HepG2 (cell line): ENCODE data around the gene ZNF563. TPM values are rescaled to one million over a fixed set of nuclear protein-coding genes. Genes with fewer than 3 reads are reported as not detected.

Source experiments
- CBFB ChIP-seq: sonication (generic); formaldehyde crosslinking; IDR thresholded peaks from 2 replicates; pipeline ENCODE4 v1.4.0; 2020; ENCODE audit warnings: missing genetic modification reagents
- FOXK2 ChIP-seq: fragments of 450-650 bp; IDR thresholded peaks from 2 replicates; pipeline ENCODE4 v1.6.1; 2016
- HDAC2 ChIP-seq: sonication (generic); formaldehyde crosslinking; IDR thresholded peaks from 2 replicates; pipeline ENCODE4 v1.4.0; 2020; ENCODE audit warnings: missing genetic modification reagents
- KLF16 ChIP-seq, 2 experiments: sonication (generic) in 1 of 2; formaldehyde crosslinking in 1 of 2; IDR thresholded peaks; 2 replicates each; pipeline versions ENCODE4 v1.6.1 to v1.8.0; 2016 to 2023; ENCODE audit warnings: missing genetic modification reagents in 2 of 2, missing compliant biosample characterization in 1 of 2
- NPAS2 ChIP-seq: sonication (generic); formaldehyde crosslinking; IDR thresholded peaks from 2 replicates; pipeline ENCODE4 v1.8.0; 2022; ENCODE audit warnings: mild to moderate bottlenecking, missing genetic modification reagents, borderline replicate concordance
- POLR2G ChIP-seq: fragments of 200-400 bp; formaldehyde crosslinking; IDR thresholded peaks from 2 replicates; pipeline ENCODE4 v1.6.1; 2018; ENCODE audit warnings: mild to moderate bottlenecking, low read depth, low read length, moderate library complexity
- RELA ChIP-seq: sonication (generic); formaldehyde crosslinking; IDR thresholded peaks from 2 replicates; pipeline ENCODE4 v1.4.0; 2020; ENCODE audit warnings: missing genetic modification reagents
- RXRB ChIP-seq: IDR thresholded peaks from 2 replicates; pipeline ENCODE4 v1.6.1; 2016; ENCODE audit warnings: borderline replicate concordance, missing genetic modification reagents, missing compliant biosample characterization
- ZNF589 ChIP-seq: sonication (generic); formaldehyde crosslinking; conservative IDR thresholded peaks from 2 replicates; pipeline ENCODE4 v1.8.0; 2022; ENCODE audit warnings: mild to moderate bottlenecking, moderate library complexity, missing genetic modification reagents
- ZNF615 ChIP-seq: sonication (generic); formaldehyde crosslinking; IDR thresholded peaks from 2 replicates; pipeline ENCODE4 v1.5.0; 2020; ENCODE audit warnings: mild to moderate bottlenecking, missing genetic modification reagents, borderline replicate concordance
- polyA plus RNA-seq, 8 experiments: library from polyadenylated mRNA; depleted of rRNA in 3 of 8; stranded (reverse) in 7 of 8; unstranded in 1 of 8; fragments of >200 nt; fragmentation: Illumina TruSeq in 4 of 8; extraction: Trizol in 4 of 8; gene quantifications; 2 replicates each; pipeline versions ENCODE4 v1.2.1 to v1.2.3, GENCODE V29; 2011 to 2016; ENCODE audit warnings: low read depth in 4 of 8, missing spikeins in 1 of 8, mixed read lengths in 1 of 8; ENCODE audit not compliant: insufficient read depth in 1 of 8
- total RNA-seq, 5 experiments: library from RNA; depleted of rRNA; stranded (reverse); fragments of >200 nt; fragmentation: Illumina TruSeq; extraction: Trizol; gene quantifications; 2 replicates each; pipeline ENCODE4 v1.2.3, GENCODE V29; 2016; ENCODE audit warnings: low read depth in 1 of 5
- TF ChIP-seq, protein P1 (sequence below): IDR thresholded peaks from 2 replicates; pipeline ENCODE4 v1.6.1; 2018; ENCODE audit warnings: missing genetic modification reagents, mild to moderate bottlenecking, missing compliant biosample characterization
- TF ChIP-seq, protein P2 (sequence below): sonication (generic); formaldehyde crosslinking; IDR thresholded peaks from 2 replicates; pipeline ENCODE4 v1.5.0; 2020; ENCODE audit warnings: mild to moderate bottlenecking, missing genetic modification reagents, borderline replicate concordance
- TF ChIP-seq, protein P3 (sequence below): sonication (generic); formaldehyde crosslinking; IDR thresholded peaks from 2 replicates; pipeline ENCODE4 v1.8.1; 2023; ENCODE audit warnings: mild to moderate bottlenecking, inconsistent platforms, moderate library complexity, missing genetic modification reagents, borderline replicate concordance
- TF ChIP-seq, protein P4 (sequence below): sonication (generic); formaldehyde crosslinking; IDR thresholded peaks from 2 replicates; pipeline ENCODE4 v1.4.0; 2020; ENCODE audit warnings: missing genetic modification reagents
- TF ChIP-seq, protein P5 (sequence below): sonication (generic); IDR thresholded peaks from 2 replicates; pipeline ENCODE4 v1.6.1; 2016; ENCODE audit warnings: low read depth, borderline replicate concordance
- TF ChIP-seq, protein P6 (sequence below): sonication (generic); formaldehyde crosslinking; IDR thresholded peaks from 2 replicates; pipeline ENCODE4 v1.4.0; 2020; ENCODE audit warnings: missing genetic modification reagents, mild to moderate bottlenecking, borderline replicate concordance

ZNF563 gene
- total and polyA plus RNA-seq, 2 of the 13 experiments (the other 11 are each of a cell fraction or from before 2014, with no cell fraction given), result 7.5 to 19.5 TPM

DNA sequence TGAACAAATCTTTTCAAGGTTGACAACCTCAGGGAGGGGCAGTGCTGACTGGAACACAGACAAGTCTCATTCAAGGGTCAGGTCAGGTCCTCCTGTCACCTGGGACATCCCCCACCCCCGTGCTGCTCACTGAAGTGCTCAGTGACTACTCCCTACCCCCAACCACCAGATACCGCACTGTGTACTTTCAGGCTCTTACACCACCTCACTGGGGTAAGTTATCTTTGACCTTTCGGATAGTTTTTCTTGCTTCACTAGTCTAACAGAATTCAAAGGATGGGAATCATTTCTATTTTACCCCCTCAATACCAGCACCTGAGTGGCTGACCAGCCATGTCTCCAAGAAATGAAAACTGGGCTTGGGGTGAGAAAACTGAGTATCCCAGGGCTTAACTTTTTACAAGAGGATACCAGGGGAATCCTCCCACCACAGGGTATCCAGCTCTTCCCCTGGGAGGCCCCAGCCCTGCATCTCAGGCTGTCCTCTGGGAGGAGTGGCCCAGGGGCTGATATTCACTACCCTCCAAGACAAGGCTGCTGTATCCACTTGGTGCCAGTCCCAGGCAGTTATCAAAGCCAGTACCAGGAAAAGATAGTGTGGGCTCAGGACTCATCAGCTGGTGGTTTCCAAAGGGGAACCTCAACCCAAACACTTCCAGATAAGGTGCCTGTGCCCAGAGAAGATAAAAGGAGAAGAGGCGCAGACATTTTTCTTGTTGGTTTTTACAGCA is 2.1 kb downstream of the ZNF563 start (continued):
- TF ChIP-seq, protein P1, sequence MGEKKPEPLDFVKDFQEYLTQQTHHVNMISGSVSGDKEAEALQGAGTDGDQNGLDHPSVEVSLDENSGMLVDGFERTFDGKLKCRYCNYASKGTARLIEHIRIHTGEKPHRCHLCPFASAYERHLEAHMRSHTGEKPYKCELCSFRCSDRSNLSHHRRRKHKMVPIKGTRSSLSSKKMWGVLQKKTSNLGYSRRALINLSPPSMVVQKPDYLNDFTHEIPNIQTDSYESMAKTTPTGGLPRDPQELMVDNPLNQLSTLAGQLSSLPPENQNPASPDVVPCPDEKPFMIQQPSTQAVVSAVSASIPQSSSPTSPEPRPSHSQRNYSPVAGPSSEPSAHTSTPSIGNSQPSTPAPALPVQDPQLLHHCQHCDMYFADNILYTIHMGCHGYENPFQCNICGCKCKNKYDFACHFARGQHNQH (CRISPR knock-in tag), result peak; percentile 56; the same call in 1 of the 2 replicates
- TF ChIP-seq, protein P2, sequence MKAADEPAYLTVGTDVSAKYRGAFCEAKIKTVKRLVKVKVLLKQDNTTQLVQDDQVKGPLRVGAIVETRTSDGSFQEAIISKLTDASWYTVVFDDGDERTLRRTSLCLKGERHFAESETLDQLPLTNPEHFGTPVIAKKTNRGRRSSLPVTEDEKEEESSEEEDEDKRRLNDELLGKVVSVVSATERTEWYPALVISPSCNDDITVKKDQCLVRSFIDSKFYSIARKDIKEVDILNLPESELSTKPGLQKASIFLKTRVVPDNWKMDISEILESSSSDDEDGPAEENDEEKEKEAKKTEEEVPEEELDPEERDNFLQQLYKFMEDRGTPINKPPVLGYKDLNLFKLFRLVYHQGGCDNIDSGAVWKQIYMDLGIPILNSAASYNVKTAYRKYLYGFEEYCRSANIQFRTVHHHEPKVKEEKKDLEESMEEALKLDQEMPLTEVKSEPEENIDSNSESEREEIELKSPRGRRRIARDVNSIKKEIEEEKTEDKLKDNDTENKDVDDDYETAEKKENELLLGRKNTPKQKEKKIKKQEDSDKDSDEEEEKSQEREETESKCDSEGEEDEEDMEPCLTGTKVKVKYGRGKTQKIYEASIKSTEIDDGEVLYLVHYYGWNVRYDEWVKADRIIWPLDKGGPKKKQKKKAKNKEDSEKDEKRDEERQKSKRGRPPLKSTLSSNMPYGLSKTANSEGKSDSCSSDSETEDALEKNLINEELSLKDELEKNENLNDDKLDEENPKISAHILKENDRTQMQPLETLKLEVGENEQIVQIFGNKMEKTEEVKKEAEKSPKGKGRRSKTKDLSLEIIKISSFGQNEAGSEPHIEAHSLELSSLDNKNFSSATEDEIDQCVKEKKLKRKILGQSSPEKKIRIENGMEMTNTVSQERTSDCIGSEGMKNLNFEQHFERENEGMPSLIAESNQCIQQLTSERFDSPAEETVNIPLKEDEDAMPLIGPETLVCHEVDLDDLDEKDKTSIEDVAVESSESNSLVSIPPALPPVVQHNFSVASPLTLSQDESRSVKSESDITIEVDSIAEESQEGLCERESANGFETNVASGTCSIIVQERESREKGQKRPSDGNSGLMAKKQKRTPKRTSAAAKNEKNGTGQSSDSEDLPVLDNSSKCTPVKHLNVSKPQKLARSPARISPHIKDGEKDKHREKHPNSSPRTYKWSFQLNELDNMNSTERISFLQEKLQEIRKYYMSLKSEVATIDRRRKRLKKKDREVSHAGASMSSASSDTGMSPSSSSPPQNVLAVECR (CRISPR knock-in tag), result peak; percentile 77; the same call in 1 of the 2 replicates
- TF ChIP-seq, protein P3, sequence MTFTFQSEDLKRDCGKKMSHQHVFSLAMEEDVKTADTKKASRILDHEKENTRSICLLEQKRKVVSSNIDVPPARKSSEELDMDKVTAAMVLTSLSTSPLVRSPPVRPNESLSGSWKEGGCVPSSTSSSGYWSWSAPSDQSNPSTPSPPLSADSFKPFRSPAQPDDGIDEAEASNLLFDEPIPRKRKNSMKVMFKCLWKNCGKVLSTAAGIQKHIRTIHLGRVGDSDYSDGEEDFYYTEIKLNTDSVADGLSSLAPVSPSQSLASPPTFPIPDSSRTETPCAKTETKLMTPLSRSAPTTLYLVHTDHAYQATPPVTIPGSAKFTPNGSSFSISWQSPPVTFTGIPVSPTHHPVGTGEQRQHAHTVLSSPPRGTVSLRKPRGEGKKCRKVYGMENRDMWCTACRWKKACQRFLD (CRISPR knock-in tag), result 0 out of 2 replicates have a peak, but pooled peaks have one; percentile 51
- TF ChIP-seq, protein P4, sequence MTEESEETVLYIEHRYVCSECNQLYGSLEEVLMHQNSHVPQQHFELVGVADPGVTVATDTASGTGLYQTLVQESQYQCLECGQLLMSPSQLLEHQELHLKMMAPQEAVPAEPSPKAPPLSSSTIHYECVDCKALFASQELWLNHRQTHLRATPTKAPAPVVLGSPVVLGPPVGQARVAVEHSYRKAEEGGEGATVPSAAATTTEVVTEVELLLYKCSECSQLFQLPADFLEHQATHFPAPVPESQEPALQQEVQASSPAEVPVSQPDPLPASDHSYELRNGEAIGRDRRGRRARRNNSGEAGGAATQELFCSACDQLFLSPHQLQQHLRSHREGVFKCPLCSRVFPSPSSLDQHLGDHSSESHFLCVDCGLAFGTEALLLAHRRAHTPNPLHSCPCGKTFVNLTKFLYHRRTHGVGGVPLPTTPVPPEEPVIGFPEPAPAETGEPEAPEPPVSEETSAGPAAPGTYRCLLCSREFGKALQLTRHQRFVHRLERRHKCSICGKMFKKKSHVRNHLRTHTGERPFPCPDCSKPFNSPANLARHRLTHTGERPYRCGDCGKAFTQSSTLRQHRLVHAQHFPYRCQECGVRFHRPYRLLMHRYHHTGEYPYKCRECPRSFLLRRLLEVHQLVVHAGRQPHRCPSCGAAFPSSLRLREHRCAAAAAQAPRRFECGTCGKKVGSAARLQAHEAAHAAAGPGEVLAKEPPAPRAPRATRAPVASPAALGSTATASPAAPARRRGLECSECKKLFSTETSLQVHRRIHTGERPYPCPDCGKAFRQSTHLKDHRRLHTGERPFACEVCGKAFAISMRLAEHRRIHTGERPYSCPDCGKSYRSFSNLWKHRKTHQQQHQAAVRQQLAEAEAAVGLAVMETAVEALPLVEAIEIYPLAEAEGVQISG (CRISPR knock-in tag), result peak; percentile 66
- TF ChIP-seq ZNF615 (CRISPR knock-in tag), result peak; percentile 54; the same call in 1 of the 2 replicates
- TF ChIP-seq, protein P5, sequence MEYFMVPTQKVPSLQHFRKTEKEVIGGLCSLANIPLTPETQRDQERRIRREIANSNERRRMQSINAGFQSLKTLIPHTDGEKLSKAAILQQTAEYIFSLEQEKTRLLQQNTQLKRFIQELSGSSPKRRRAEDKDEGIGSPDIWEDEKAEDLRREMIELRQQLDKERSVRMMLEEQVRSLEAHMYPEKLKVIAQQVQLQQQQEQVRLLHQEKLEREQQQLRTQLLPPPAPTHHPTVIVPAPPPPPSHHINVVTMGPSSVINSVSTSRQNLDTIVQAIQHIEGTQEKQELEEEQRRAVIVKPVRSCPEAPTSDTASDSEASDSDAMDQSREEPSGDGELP, result peak; percentile 83
- TF ChIP-seq HDAC2 (CRISPR knock-in tag), result peak; percentile 92
- TF ChIP-seq CBFB (CRISPR knock-in tag), result peak; percentile 86
- TF ChIP-seq ZNF589, result 0 out of 2 replicates have a peak, but pooled peaks have one; percentile 21
- TF ChIP-seq KLF16 (CRISPR knock-in tag; IDR thresholded peaks at IDR 0.05), result no peak
- TF ChIP-seq, protein P6, sequence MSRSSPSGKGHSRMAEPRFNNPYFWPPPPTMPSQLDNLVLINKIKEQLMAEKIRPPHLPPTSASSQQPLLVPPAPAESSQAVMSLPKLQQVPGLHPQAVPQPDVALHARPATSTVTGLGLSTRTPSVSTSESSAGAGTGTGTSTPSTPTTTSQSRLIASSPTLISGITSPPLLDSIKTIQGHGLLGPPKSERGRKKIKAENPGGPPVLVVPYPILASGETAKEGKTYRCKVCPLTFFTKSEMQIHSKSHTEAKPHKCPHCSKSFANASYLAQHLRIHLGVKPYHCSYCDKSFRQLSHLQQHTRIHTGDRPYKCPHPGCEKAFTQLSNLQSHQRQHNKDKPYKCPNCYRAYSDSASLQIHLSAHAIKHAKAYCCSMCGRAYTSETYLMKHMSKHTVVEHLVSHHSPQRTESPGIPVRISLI (CRISPR knock-in tag), result peak; percentile 73; the same call in 1 of the 2 replicates
- TF ChIP-seq POLR2G, result peak; percentile 72
- TF ChIP-seq RXRB (CRISPR knock-in tag), result peak; percentile 93
- TF ChIP-seq NPAS2 (CRISPR knock-in tag), result no peak
- TF ChIP-seq RELA (CRISPR knock-in tag), result peak; percentile 80; the same call in 1 of the 2 replicates
- TF ChIP-seq FOXK2, result peak; percentile 29; the same call in 1 of the 2 replicates
